Bronchial epithelial cell (primary cell): Measurements from ENCODE around the gene FASTKD1. TPM values are rescaled to one million over a fixed set of nuclear protein-coding genes. Genes with fewer than 3 reads are reported as not detected.

ENCODE experiments used
- DNase-seq: peaks from one replicate; pipeline ENCODE4 v3.0.0-alpha.2; 2010; ENCODE audit warnings: low read depth
- FAIRE-seq: peaks from 2 replicates; lab custom pipeline; 2011; peaks lifted over from hg19 to GRCh38; lab: Jason Lieb, UNC
- H3K27me3 ChIP-seq: 2 replicates; pipeline ENCODE4 v1.5.1; 2011; ENCODE audit warnings: low read length; ENCODE audit not compliant: control insufficient read depth, insufficient read depth
- H3K36me3 ChIP-seq: 2 replicates; pipeline ENCODE4 v1.5.1; 2011; ENCODE audit warnings: low read length; ENCODE audit not compliant: control insufficient read depth, insufficient read depth
- H3K4me3 ChIP-seq: 2 replicates; pipeline ENCODE4 v1.5.1; 2011; ENCODE audit warnings: mild to moderate bottlenecking, low read depth, low read length, control low read depth
- total RNA-seq: library from RNA; depleted of rRNA; stranded (reverse); fragments of >200 nt; gene quantifications from 2 replicates; pipeline ENCODE4 v1.2.1, GENCODE V29; 2014
- TF ChIP-seq, protein P1 (sequence below): IDR thresholded peaks from 2 replicates; pipeline ENCODE4 v1.5.1; 2011; ENCODE audit warnings: mild to moderate bottlenecking, moderate library complexity, low read length, control low read depth, inconsistent platforms; ENCODE audit not compliant: insufficient read depth, severe bottlenecking

Gene FASTKD1
- total RNA-seq, 1 donor from 2014 or later, result 15.8 TPM

DNA sequence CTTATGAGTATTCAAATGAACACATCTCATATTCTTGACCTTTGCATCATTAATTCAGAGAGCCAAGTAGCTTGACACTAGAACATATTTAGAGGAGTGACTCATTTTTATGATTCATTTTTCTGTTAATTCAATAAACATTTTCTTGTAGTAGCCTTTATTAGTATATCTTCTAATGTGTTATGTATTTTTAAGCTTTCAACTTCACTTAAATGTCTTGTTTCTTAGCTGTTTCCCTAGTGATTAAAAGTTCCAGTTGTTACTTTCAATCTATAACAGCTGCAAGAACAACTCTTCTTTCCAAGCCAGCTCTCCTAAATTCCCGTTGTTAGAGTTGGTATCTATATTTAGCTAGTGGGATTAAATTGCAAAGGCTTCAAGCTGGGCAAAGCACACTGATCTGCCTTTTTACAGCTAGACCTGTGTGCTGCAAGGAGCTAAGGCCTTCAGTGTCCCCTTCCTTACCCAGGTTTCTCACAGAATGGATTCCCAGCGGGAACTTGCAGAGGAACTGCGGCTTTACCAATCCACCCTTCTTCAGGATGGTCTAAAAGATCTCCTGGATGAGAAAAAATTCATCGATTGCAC is 64.3 kb downstream of the FASTKD1 start, which contains the start of gene KLHL41:
TSS of gene KLHL41 (plus strand) at position 405 of the 588 bp plus-strand sequence. CDS start at position 482, 77 bp downstream.
- DNase-seq, result peak; percentile 85
- FAIRE-seq, result no peak
- no peaks in the 10 kb centered on the region for H3K36me3 ChIP-seq
- H3K27me3 ChIP-seq, result no peaks in the 10 kb centered on the region
- no peak within 1 kb of the TSS for H3K4me3 ChIP-seq
- TF ChIP-seq, protein P1, sequence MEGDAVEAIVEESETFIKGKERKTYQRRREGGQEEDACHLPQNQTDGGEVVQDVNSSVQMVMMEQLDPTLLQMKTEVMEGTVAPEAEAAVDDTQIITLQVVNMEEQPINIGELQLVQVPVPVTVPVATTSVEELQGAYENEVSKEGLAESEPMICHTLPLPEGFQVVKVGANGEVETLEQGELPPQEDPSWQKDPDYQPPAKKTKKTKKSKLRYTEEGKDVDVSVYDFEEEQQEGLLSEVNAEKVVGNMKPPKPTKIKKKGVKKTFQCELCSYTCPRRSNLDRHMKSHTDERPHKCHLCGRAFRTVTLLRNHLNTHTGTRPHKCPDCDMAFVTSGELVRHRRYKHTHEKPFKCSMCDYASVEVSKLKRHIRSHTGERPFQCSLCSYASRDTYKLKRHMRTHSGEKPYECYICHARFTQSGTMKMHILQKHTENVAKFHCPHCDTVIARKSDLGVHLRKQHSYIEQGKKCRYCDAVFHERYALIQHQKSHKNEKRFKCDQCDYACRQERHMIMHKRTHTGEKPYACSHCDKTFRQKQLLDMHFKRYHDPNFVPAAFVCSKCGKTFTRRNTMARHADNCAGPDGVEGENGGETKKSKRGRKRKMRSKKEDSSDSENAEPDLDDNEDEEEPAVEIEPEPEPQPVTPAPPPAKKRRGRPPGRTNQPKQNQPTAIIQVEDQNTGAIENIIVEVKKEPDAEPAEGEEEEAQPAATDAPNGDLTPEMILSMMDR, result no peak

DNA sequence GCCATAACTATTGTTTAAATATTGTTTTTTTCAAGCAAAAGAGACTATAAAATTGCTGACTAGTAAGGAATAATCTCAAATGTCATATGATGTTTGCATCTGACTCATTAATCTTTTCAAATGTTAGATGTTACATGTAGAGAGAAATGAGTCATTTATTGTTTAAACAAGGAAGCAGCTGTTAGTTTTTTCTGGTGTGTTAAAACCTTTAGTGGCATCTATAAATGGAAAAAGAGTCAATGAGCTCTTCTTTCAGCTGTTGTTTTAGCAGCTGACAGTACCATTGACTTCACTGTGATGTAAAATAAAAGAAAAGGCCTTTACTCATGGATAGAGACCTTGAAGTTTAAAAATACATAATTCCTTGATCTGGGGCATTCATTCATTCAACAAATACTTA is 66.0 kb downstream of the FASTKD1 start:
- FAIRE-seq (no peak), DNase-seq (peak; percentile 92)
- no peaks in the 10 kb centered on the region for H3K36me3 ChIP-seq
- H3K27me3 ChIP-seq, result no peaks in the 10 kb centered on the region
- H3K4me3 ChIP-seq, result no peak overlapping the region
- TF ChIP-seq, protein P1, result no peak

DNA sequence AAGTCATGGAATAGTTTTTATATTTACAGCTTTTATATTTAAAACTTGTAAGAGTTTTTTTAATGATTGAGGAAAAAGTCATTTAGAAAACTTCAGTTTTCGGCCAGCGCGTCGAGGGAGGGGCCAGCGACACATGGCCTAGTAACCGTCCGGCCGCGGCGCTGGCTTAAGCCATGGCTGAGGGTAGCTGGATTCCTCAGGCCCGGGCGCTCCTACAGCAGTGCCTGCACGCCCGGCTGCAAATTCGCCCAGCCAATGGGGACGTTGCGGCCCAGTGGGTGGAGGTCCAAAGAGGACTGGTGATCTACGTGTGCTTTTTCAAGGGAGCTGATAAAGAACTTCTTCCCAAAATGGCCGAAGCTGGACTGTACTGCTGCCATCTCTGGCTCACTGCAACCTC is 69.0 kb downstream of the FASTKD1 start:
- FAIRE-seq, result no peak
- DNase-seq, result no peak
- Histone ChIP-seq H3K36me3 (no peaks in the 10 kb centered on the region), H3K27me3 (no peaks in the 10 kb centered on the region), H3K4me3 (no peak overlapping the region)
- TF ChIP-seq, protein P1, result no peak

DNA sequence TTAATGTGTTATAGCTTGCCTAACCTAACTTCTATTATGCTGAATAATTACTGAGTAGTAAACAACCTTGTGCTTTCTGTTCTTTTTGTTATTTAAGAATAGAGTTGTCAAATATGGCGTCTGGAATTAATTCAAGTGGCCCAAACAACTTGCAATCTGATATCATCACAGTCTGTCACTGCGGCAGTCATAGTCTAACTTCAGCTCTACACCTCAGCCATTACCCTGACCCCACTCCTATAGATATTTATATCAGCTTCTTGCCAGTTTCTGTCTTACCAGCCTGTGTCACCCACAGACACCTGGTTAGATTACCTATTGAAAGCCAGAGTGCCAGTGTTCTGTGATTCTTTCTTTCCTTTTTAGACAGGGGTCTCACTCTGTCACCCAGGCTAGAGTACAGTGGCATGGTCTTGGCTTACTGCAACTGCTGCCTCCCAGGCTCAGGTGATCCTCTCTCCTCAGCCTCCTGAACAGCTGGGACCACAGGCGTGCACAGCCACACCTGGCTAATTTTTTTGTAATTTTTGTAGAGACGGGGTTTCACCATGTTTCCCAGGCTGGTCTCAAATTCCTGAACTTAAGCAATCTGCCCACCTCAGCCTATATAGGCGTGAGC is 78.2 kb downstream of the FASTKD1 start:
- FAIRE-seq (no peak), DNase-seq (no peak)
- TF ChIP-seq, protein P1, result no peak
- no peaks in the 10 kb centered on the region for H3K27me3 ChIP-seq
- H3K36me3 ChIP-seq, result no peaks in the 10 kb centered on the region
- no peak overlapping the region for H3K4me3 ChIP-seq

DNA sequence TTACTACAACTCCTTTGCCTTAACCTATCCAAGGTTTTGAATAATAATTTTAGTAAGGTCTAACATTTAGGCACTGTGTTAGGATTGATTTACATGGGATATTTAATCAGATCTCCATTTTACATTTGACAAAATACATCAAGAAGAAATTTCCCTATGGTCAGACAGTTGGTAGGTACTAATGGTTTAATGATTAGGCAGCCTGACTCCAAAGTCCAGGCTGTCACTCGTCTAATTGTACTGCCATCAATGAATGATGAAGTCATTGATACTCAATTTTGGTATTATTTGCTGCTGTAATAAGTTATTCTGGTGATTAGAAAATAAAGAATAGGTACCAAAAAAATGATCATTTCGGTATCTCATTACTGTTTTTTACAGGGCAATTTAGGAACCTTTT is 80.3 kb downstream of the FASTKD1 start:
- Histone ChIP-seq H3K36me3 (no peaks in the 10 kb centered on the region), H3K4me3 (no peak overlapping the region), H3K27me3 (no peaks in the 10 kb centered on the region)
- FAIRE-seq (no peak), DNase-seq (no peak)
- TF ChIP-seq, protein P1, result no peak
